GM19193 (cell line): ENCODE data around the gene MEGF11.

Experiments used
- POLR2A ChIP-seq: IDR thresholded peaks from 4 replicates; pipeline ENCODE4 v1.6.1; 2011; ENCODE audit not compliant: insufficient read depth, insufficient read length; ENCODE audit errors: extremely low read depth

The MEGF11 gene

GRCh38 chr15:66252685-66253417 is 699 bp downstream of the MEGF11 start:
- TF ChIP-seq POLR2A = no peak

- no peak for TF ChIP-seq POLR2A
These were observed 1.5 kb downstream of the MEGF11 start for GRCh38 chr15:66251790-66252684.

GRCh38 chr15:66251065-66251789 is 2.3 kb downstream of the MEGF11 start:
- TF ChIP-seq POLR2A = no peak

- no peak for TF ChIP-seq POLR2A
These were observed 3.9 kb downstream of the MEGF11 start for GRCh38 chr15:66249605-66250174.

GRCh38 chr15:66246937-66247336 is 6.6 kb downstream of the MEGF11 start:
- TF ChIP-seq POLR2A = no peak

GRCh38 chr15:66241908-66242285 is 11.7 kb downstream of the MEGF11 start:
- no peak for TF ChIP-seq POLR2A

- TF ChIP-seq POLR2A = no peak
These were observed 12.3 kb downstream of the MEGF11 start for GRCh38 chr15:66241087-66241907.

GRCh38 chr15:66240240-66240794 is 13.2 kb downstream of the MEGF11 start:
- TF ChIP-seq POLR2A = no peak

- TF ChIP-seq POLR2A = no peak
These were observed 14.0 kb downstream of the MEGF11 start for GRCh38 chr15:66239514-66239913.

GRCh38 chr15:66238318-66238717 is 15.2 kb downstream of the MEGF11 start:
- TF ChIP-seq POLR2A = no peak

GRCh38 chr15:66237513-66238235 is 15.9 kb downstream of the MEGF11 start:
- no peak for TF ChIP-seq POLR2A

- TF ChIP-seq POLR2A = no peak
These were observed 16.7 kb downstream of the MEGF11 start for GRCh38 chr15:66236806-66237375.

- TF ChIP-seq POLR2A = no peak
These were observed 17.7 kb downstream of the MEGF11 start for GRCh38 chr15:66235866-66236265.

- no peak for TF ChIP-seq POLR2A
These were observed 18.8 kb downstream of the MEGF11 start for GRCh38 chr15:66234798-66235197.
